GM19455 (cell line): Measurements from ENCODE around the gene RECK.
"Not testable (repeated sequence)": the region's sequence is repeated elsewhere in the genome, so short reads cannot be mapped to it uniquely, and the experiment has no call there.

ENCODE experiments used
- ATAC-seq: cut with Tn5 transposase; IDR thresholded peaks from one replicate; pipeline ENCODE4 v1.9.1; 2021; ENCODE audit not compliant: unreplicated experiment

The RECK gene

DNA sequence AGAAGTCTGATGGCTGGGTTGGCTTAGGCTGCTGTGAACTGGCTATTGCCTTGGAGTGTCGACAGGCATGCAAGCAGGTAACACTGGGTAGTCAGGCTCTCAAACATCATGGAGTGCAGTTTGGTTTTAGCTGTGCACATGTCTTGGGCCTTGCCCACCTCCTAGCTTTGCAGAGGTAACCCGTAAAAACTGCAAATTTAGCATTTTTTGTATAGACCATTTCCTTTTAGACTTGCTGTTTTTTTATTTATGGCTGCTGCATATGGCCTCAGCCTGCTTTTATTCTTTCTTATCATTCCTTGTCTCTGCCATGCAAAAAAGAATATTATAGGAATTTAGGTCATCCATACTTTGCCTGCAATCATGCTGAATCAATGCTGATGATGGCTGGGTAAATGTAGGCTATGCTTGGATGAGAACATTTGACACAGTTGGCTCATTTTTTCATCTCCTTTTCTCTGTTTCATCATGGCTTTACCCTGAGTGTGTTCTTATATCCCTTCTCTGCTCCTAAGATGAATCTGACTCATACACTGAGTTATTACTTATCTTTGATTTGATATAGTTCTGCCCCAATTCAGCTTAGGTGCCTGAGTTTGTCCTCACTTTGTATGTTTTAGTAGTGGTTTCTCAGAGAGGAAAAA, 27.2 kb downstream of the RECK start:
- no peak for ATAC-seq

- ATAC-seq, result no peak
These were observed 27.8 kb downstream of the RECK start for GRCh38 chr9:36064448-36065037.

- ATAC-seq, result no peak
These were observed 37.3 kb downstream of the RECK start for GRCh38 chr9:36074055-36074454.

- ATAC-seq, result no peak
These were observed 38.3 kb downstream of the RECK start for GRCh38 chr9:36074870-36075532.

DNA sequence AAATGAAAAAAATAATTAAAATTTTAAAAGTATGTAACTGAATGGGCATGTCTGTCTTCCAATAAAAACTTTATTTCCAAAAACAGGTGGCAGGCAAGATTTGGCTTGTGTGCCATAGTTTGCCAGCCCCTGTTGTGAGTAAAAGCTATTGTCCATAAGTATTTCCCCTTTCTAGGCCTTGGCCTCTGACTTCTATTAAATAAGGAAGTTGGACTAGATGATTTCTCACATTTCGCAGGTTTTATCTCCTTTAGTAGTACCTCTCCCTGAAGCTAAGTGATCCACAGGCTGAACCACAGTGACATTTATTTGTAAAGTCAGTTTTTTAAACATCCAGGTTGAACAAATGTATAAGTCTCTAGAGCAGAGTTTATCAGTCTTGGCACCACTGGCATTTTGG, 41.3 kb downstream of the RECK start:
- no peak for ATAC-seq

GRCh38 chr9:36080519-36080918, 43.8 kb downstream of the RECK start:
- no peak for ATAC-seq

DNA sequence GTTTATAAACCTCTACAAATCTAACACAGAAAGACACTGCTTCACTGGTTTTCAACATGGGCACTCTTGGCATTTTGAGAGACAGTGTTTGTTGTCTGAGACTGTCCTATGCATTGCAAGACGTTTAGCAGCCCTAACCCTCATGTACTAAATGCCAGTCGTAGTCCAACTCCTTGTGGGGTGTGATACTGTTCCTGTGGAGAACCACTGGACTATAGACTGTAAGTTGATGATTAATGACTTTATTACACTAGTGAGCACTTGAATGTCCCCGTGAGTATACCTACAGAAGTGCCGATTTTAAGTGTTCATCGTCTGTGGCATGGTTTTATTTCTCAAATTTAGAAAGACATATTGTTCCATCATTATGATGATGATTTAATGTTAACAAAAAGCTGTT, 46.2 kb downstream of the RECK start:
- no peak for ATAC-seq

DNA sequence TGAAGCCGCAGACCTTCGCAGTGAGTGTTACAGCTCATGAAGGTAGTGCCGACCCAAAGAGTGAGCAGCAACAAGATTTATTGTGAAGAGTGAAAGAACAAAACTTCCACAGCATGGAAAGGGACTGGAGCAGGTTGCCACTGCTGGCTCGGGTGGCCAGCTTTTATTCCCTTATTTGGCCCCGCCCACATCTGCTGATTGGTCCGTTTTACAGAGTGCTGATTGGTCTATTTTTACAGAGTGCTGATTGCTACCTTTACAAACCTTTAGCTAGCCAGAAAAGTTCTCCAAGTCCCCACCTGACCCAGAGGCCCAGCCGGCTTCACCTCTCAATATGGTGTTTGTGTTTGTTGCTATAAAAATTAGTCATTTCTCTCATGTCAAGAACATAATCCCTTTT, 49.7 kb downstream of the RECK start:
- ATAC-seq, result no peak

DNA sequence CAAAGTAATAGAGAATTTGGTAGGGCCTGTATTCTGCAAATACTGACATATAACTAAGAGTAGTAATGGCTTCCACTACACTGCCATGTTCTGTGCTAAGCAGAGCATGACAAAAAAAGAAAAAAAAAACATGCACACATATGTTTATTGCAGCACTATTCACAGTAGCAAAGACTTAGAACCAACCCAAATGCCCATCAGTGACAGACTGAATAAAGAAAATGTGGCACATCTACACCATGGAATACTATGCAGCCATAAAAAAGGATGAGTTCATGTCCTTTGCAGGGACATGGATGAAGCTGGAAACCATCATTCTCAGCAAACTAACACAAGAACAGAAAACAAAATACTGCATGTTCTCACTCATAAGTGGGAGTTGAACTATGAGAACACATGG, 50.3 kb downstream of the RECK start:
- not testable (repeated sequence) for ATAC-seq

DNA sequence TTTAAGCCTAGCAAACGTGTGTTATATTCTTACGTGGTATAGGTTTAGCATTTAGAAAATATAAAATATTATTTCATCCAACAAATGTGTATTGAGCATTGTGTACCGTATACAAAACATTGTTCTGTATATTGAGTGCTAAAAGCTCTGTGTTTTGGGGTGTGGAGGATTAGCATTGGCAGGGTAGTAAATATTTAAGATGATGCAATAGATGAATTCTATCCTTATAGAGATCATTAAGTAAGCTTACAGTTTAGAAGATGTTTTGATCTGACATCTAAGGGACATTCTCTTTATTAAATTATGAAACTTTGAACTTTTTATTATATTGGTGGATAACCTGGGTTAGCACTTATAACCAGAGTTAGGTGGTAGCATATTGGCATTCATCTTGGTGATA, 51.3 kb downstream of the RECK start:
- no peak for ATAC-seq

GRCh38 chr9:36091026-36091953, 54.6 kb downstream of the RECK start:
- no peak for ATAC-seq

DNA sequence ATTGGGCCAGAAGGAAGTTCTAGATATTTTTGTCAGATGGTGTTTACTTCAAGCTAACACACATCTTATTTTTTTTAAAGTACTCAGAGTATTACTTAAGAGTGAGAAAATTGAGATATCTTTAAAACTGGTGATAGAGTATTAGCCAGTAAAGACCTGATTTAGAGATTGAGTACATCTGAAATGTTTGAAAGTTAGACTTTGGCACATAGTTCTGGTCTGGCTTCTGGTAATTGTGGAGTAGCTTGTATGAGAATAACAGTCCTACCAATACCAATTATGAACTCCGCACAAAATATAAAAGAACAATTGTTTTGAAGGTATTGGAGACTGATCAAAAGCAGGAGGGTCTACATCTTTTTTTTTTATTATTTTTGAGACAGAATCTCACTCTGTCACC, 55.3 kb downstream of the RECK start:
- ATAC-seq, result no peak

GRCh38 chr9:36092509-36093215, 55.9 kb downstream of the RECK start:
- ATAC-seq, result peak; percentile 91

DNA sequence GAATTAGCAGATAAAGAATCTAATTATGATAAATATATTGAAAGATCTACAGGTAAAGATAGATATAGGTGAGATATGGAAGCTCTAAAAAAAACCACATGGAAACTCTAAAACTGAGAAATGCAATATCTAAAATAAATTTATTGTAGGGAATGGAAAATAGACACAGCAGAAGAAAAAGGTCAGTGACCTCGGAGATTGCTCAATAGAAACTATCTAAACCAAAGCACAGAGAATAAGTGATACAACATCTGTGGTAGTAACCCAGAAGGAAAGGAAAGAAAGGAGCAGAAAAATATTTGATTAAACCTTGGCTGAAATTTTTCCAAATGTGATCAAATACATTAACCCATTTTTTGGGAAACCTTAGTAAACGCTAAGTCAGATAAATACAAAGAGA, 56.7 kb downstream of the RECK start:
- ATAC-seq, result no peak

DNA sequence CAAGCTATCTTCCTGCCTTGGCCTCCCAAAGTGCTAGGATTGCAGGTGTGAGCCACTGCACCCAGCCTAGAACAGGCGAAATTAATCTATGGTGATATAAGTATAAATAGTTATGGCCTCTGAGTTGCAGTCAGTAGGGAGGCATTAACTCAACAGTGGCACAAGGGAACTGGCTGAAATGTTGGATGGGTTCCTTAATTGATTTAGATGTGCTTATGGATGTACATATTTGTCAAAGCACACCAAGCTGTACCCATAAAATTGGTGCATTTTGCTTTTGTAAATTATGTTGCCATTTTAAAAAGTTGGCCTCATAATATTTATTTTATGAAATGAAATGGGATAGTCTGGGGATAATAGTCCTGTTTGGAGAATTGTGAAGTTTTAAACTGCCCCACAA, 63.0 kb downstream of the RECK start:
- no peak for ATAC-seq

GRCh38 chr9:36100532-36100931, 63.8 kb downstream of the RECK start:
- ATAC-seq, result no peak

- no peak for ATAC-seq
These were observed 65.4 kb downstream of the RECK start for GRCh38 chr9:36101916-36102741.

DNA sequence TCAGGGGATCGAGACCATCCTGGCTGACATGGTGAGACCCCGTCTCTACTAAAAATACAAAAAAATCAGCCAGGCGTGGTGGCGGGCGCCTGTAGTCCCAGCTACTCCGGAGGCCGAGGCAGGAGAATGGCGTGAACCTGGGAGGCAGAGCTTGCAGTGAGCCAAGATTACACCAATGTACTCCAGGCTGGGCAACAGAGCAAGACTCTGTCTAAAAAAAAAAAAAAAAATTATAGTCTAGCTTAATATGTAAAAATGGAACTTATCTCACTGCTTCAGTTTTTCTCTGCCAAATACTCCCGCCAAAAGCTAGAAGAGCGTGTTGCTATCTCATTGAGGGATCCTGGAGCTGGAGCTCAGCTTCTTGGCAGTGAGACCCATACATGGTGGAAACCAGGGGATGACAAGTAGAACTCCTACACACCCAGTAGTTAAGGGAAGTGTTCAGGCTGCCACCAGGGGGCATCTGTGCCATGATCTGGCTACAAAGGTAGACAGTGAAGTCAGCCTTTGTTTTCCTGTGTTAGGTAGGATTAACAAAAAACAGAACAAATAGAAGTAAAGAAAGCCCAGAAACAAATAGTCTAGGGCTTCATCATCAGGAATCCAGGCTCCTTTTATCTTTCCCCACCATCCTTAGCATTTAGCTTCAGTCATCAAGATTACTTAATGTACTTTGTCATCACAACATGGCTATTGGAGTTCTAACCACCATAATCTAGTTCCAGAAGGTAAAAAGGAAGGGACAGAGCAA, 66.2 kb downstream of the RECK start:
- ATAC-seq, result no peak

GRCh38 chr9:36109071-36109470, 72.4 kb downstream of the RECK start:
- ATAC-seq, result no peak
